ENCODE measurements around the gene SARM1.

SARM1 gene

GRCh38 chr17:28341516-28341915 is 30.0 kb upstream of the SARM1 start:
- no peak for DNase-seq (ENCODE audit: low read depth)

GRCh38 chr17:28342313-28342712 is 29.2 kb upstream of the SARM1 start:
- DNase-seq (ENCODE audit: low read depth) = no peak

GRCh38 chr17:28343491-28343932 is 28.0 kb upstream of the SARM1 start:
- no peak for DNase-seq (ENCODE audit: low read depth)

- DNase-seq (ENCODE audit: low read depth) = no peak
Observed at GRCh38 chr17:28344011-28344410, 27.5 kb upstream of the SARM1 start.

- DNase-seq (ENCODE audit: low read depth) = no peak
Observed at GRCh38 chr17:28344435-28344901, 27.0 kb upstream of the SARM1 start.

GRCh38 chr17:28345419-28346198 is 25.9 kb upstream of the SARM1 start:
- DNase-seq (ENCODE audit: low read depth) = no peak

- DNase-seq (ENCODE audit: low read depth) = no peak
Observed at GRCh38 chr17:28346199-28346580, 25.3 kb upstream of the SARM1 start.

- DNase-seq (ENCODE audit: low read depth) = no peak
Observed at GRCh38 chr17:28346746-28347246, 24.7 kb upstream of the SARM1 start.

- DNase-seq (ENCODE audit: low read depth) = no peak
Observed at GRCh38 chr17:28347261-28347891, 24.1 kb upstream of the SARM1 start.

- no peak for DNase-seq (ENCODE audit: low read depth)
Observed at GRCh38 chr17:28348979-28349378, 22.5 kb upstream of the SARM1 start.

GRCh38 chr17:28350271-28350670 is 21.2 kb upstream of the SARM1 start:
- DNase-seq (ENCODE audit: low read depth) = no peak

- peak; percentile 89 for DNase-seq (ENCODE audit: low read depth)
Observed at GRCh38 chr17:28357061-28357900, 14.2 kb upstream of the SARM1 start, which contains the start of gene POLDIP2. Gene POLDIP2 (minus strand): TSS chr17:28357527. CDS start chr17:28357448, 79 bp downstream.

GRCh38 chr17:28357901-28358197 is 13.6 kb upstream of the SARM1 start:
- DNase-seq (ENCODE audit: low read depth) = no peak

GRCh38 chr17:28363186-28363585 is 8.3 kb upstream of the SARM1 start:
- no peak for DNase-seq (ENCODE audit: low read depth)

GRCh38 chr17:28363776-28364650 is 7.5 kb upstream of the SARM1 start:
- no peak for DNase-seq (ENCODE audit: low read depth)

GRCh38 chr17:28364665-28365363 is 6.7 kb upstream of the SARM1 start, which contains the start of gene SEBOX:
Gene SEBOX (minus strand): TSS chr17:28365199. CDS start chr17:28365151, 48 bp downstream.
- DNase-seq (ENCODE audit: low read depth) = no peak

- DNase-seq (ENCODE audit: low read depth) = no peak
Observed at GRCh38 chr17:28365487-28365886, 6.0 kb upstream of the SARM1 start.

GRCh38 chr17:28366605-28367004 is 4.9 kb upstream of the SARM1 start:
- no peak for DNase-seq (ENCODE audit: low read depth)

GRCh38 chr17:28367641-28368305 is 3.7 kb upstream of the SARM1 start:
- DNase-seq (ENCODE audit: low read depth) = no peak

- DNase-seq (ENCODE audit: low read depth) = no peak
Observed at GRCh38 chr17:28368306-28368831, 3.1 kb upstream of the SARM1 start.
